GM12878 (cell line): ENCODE data around the gene DDX50. TPM values are rescaled to one million over a fixed set of nuclear protein-coding genes. Genes with fewer than 3 reads are reported as not detected.

ENCODE experiments used
- ATAC-seq: fragments of 200-7000 bp; cut with Tn5 transposase; 3 replicates; pipeline ENCODE4 v1.9.1; 2020; ENCODE audit warnings: mild to moderate bottlenecking, moderate library complexity
- BruUV-seq: library from RNA; stranded (reverse); fragments of 400-500 nt; replicated peaks from 2 replicates; lab custom pipeline; 2021; lab: Mats Ljungman, UMichigan
- CTCF ChIA-PET: fragments of 300-600 bp; sonication (Branson Sonifier 250); formaldehyde crosslinking; extraction: SDS; loops from one replicate; lab custom pipeline; 2021; ENCODE audit warnings: inconsistent platforms; lab: Yijun Ruan, JAX
- POLR2A ChIA-PET: fragments of 350-600 bp; formaldehyde crosslinking; extraction: SDS; loops from one replicate; lab custom pipeline; 2021; ENCODE audit warnings: inconsistent platforms; lab: Charles Lee
- RAD21 ChIA-PET: fragments of 300-600 bp; sonication (Branson Sonifier 250); formaldehyde crosslinking; loops from one replicate; lab custom pipeline; 2023; ENCODE audit warnings: antibody characterized with exemption; ENCODE audit not compliant: unreplicated experiment; lab: Charles Lee
- SMC1A ChIA-PET: fragments of 300-600 bp; sonication (Branson Sonifier 250); formaldehyde crosslinking; loops from one replicate; lab custom pipeline; 2023; ENCODE audit not compliant: unreplicated experiment, uncharacterized antibody; lab: Charles Lee
- DNase-seq: peaks from one replicate; pipeline ENCODE4 v3.0.0-alpha.2; 2011; ENCODE audit warnings: low read depth, low spot score
- FAIRE-seq: peaks from 3 replicates; lab custom pipeline; 2011; peaks lifted over from hg19 to GRCh38; lab: Jason Lieb, UNC
- H2AFZ ChIP-seq: 2 replicates; pipeline ENCODE4 v1.6.0; 2011; ENCODE audit warnings: low read depth, low read length, control low read depth; ENCODE audit not compliant: control insufficient read depth
- H3K27ac ChIP-seq: 2 replicates; pipeline ENCODE4 v1.5.1; 2011; ENCODE audit warnings: control low read depth; ENCODE audit not compliant: control insufficient read depth, insufficient read depth
- H3K27me3 ChIP-seq, 2 experiments: replicated peaks in 1 of 2; 2 replicates each; pipeline versions ENCODE4 v1.6.0 to v1.6.1; 2011; ENCODE audit warnings: low read length in 1 of 2; ENCODE audit not compliant: control insufficient read depth in 2 of 2, insufficient read depth in 2 of 2
- H3K36me3 ChIP-seq, 2 experiments: 2 replicates each; pipeline ENCODE4 v1.5.1; 2011; ENCODE audit warnings: low read length in 1 of 2; ENCODE audit not compliant: control insufficient read depth in 2 of 2, insufficient read depth in 2 of 2
- H3K4me1 ChIP-seq: 2 replicates; pipeline ENCODE4 v1.6.1; 2011; ENCODE audit warnings: mild to moderate bottlenecking, low read length, moderate library complexity, mixed read lengths; ENCODE audit not compliant: control insufficient read depth, insufficient read depth
- H3K4me2 ChIP-seq: 2 replicates; pipeline ENCODE4 v1.6.0; 2011; ENCODE audit warnings: control low read depth; ENCODE audit not compliant: control insufficient read depth, insufficient read depth
- H3K4me3 ChIP-seq: fragments of 200-600 bp; sonication (generic); 2 replicates; pipeline ENCODE4 v1.5.1; 2016
- H3K79me2 ChIP-seq: 2 replicates; pipeline ENCODE4 v1.6.0; 2011; ENCODE audit warnings: low read length; ENCODE audit not compliant: control insufficient read depth, insufficient read depth
- H3K9ac ChIP-seq: 2 replicates; pipeline ENCODE4 v1.8.0; 2011; ENCODE audit warnings: low read length, control low read depth, mixed read lengths; ENCODE audit not compliant: control insufficient read depth, insufficient read depth
- H3K9me3 ChIP-seq: replicated peaks from 3 replicates; pipeline ENCODE4 v1.5.1; 2011; ENCODE audit warnings: mild to moderate bottlenecking, low read length; ENCODE audit not compliant: control insufficient read depth, insufficient read depth
- H4K20me1 ChIP-seq: 2 replicates; pipeline ENCODE4 v1.6.0; 2011; ENCODE audit not compliant: control insufficient read depth, insufficient read depth
- FOXM1 ChIP-seq: IDR thresholded peaks from 2 replicates; pipeline ENCODE4 v1.6.1; 2012; ENCODE audit warnings: low read depth, mild to moderate bottlenecking, inconsistent platforms, low read length, moderate library complexity
- HDGF ChIP-seq: fragments of 450-650 bp; IDR thresholded peaks from 2 replicates; pipeline ENCODE4 v1.6.1; 2016; ENCODE audit warnings: antibody characterized with exemption
- IKZF2 ChIP-seq, 2 experiments: fragments of 450-650 bp; IDR thresholded peaks; 2 replicates each; pipeline ENCODE4 v1.6.1; 2017; ENCODE audit warnings: mild to moderate bottlenecking in 2 of 2, moderate library complexity in 2 of 2
- KDM1A ChIP-seq: fragments of 200-600 bp; sonication (generic); IDR thresholded peaks from 2 replicates; pipeline ENCODE4 v1.6.1; 2016; ENCODE audit warnings: borderline replicate concordance
- NFIC ChIP-seq: IDR thresholded peaks from 2 replicates; pipeline ENCODE4 v1.6.1; 2012; ENCODE audit warnings: low read depth, mild to moderate bottlenecking, inconsistent platforms, low read length, moderate library complexity
- NFYA ChIP-seq: IDR thresholded peaks from 2 replicates; pipeline ENCODE4 v1.6.1; 2011; ENCODE audit warnings: low read depth, mild to moderate bottlenecking, low read length, improper control_type of control experiment, borderline replicate concordance
- RB1 ChIP-seq: fragments of 450-650 bp; formaldehyde crosslinking; IDR thresholded peaks from 2 replicates; pipeline ENCODE4 v1.6.1; 2017; ENCODE audit warnings: mild to moderate bottlenecking, borderline replicate concordance
- ZNF24 ChIP-seq: fragments of 450-650 bp; IDR thresholded peaks from 2 replicates; pipeline ENCODE4 v1.6.1; 2017; ENCODE audit warnings: antibody characterized with exemption, mild to moderate bottlenecking
- WGBS: methylation state at CpG from one replicate; pipeline ENCODE4 v1.1.6; 2016; ENCODE audit warnings: low lambda C conversion rate; ENCODE audit not compliant: insufficient replicate concordance, insufficient coverage; ENCODE audit errors: missing lambda C conversion rate; 5-methylcytosine and 5-hydroxymethylcytosine counted together
- in situ Hi-C: fragments of 300-500 bp; cut with MboI; formaldehyde crosslinking; loops from 9 replicates; pipeline ENCODE4 v1.14.3; 2018; ENCODE audit warnings: mixed read lengths
- intact Hi-C: fragments of 100-400 bp; cut with micrococcal nuclease; formaldehyde crosslinking; loops from one replicate; pipeline ENCODE4 v1.14.2; 2022; ENCODE audit not compliant: unreplicated experiment
- polyA plus RNA-seq, 11 experiments: library from polyadenylated mRNA; depleted of rRNA in 4 of 11; unstranded in 6 of 11; stranded (reverse) in 5 of 11; fragments of >200 nt; fragmentation: Nextera tagmentation in 4 of 11; fragmentation: Illumina TruSeq in 1 of 11; extraction: Ambion mirVana in 4 of 11; extraction: Trizol in 1 of 11; gene quantifications; 1 replicate in 1 of 11; 2 replicates in 10 of 11; pipeline versions ENCODE4 v1.2.1 to v1.2.3, GENCODE V29; 2011 to 2016; ENCODE audit warnings: inconsistent platforms in 2 of 11, missing spikeins in 2 of 11, low read depth in 1 of 11
- total RNA-seq, 4 experiments: library from RNA; depleted of rRNA in 3 of 4; stranded (reverse); fragments of >200 nt in 3 of 4; fragmentation: Illumina TruSeq in 1 of 4; extraction: Trizol in 1 of 4; gene quantifications; 2 replicates each; pipeline versions ENCODE4 v1.2.1 to v1.2.3, GENCODE V29; 2013 to 2021
- TF ChIP-seq, protein P1 (sequence below): IDR thresholded peaks from 2 replicates; pipeline ENCODE4 v1.6.1; 2011; ENCODE audit warnings: low read depth, mild to moderate bottlenecking, low read length, moderate library complexity, borderline replicate concordance; ENCODE audit errors: extremely low read depth
- TF ChIP-seq, protein P2 (sequence below): fragments of 450-650 bp; IDR thresholded peaks from 2 replicates; pipeline ENCODE4 v1.6.1; 2017; ENCODE audit warnings: borderline replicate concordance
- TF ChIP-seq, protein P3 (sequence below): fragments of 150-350 bp; IDR thresholded peaks from 2 replicates; pipeline ENCODE4 v1.6.1; 2016; ENCODE audit warnings: low read depth, low read length
- TF ChIP-seq, protein P4 (sequence below): IDR thresholded peaks from 2 replicates; pipeline ENCODE4 v1.6.1; 2012; ENCODE audit warnings: mild to moderate bottlenecking, low read depth, low read length

DDX50 gene
- total and polyA plus RNA-seq, 10 of the 15 experiments (the other 5 are each of a cell fraction or from before 2014, with no cell fraction given) = 24.9 to 52.0 (median 36.8) TPM

DNA sequence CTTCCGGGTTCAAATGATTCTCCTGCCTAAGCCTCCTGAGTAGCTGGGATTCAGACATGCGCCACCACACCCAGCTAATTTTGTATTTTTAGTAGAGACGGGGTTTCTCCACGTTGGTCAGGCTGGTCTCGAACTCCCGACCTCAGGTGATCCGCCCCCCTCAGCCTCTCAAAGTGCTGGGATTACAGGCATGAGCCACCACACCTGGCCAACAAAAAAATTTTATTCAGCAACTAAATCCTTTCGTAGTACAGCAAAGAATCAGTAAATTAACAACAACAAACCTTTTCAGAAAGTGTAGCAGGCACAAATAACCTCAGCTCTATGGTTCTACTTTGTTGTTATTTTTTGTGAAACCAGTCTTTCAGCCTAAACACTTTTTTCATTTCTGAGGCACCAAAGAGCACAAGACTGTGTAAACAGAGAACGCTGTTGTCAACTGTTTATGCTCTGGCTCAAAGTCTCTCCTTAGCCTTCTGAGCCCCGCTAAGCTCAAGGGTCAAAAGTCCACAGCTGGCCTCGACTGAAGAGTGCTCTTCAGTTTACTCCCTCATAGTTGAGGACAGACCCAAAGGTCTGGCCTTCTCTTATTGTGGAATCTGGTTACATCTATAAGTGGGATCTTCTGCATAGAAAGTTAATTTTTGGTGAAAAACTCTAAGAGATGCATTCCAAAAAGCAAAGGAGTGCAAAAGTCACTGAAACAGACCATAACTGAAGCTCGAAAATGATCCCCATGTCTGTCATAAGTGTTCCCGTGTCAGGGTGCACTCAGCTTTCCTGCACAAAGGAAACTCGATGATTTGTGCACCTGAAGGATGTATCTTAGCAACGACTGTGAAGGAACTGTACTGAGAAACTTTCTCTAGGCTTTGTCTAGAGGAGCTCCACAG lies 24.6 kb upstream of the DDX50 start (continued):
- no peak for TF ChIP-seq NFYA

DNA sequence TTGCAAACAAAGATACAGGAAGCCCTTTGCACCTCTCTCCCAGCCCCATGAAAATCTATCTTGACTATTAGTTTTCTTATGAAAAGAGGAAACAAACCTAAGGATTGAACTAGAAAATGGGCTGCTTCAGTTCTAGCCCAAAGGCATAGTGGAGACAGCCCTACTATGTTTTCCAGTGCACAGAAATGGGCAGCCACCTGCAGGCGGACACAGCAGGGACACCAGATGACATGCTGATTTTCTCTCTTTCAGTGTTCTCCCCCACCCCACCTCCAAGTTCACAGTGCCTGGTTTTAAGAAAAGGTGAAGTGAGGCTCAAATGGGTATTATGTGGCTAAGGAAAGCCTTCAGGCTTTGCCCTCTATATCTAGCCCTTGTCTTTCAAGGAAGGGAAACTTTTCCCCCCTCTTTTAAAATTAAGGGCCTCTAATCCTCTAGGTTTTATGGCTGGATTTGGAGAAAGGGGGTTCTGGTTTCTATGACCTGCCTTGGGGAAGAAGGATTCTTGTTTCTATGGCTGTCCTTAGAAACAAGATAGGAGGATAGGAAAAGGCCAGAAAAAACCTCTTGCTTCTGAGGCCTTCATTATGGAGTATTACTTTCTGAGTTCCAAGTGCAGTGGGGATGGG lies 23.5 kb upstream of the DDX50 start:
- Histone ChIP-seq H4K20me1 (no peaks in the 10 kb centered on the region), H3K36me3 (no peaks in the 10 kb centered on the region), H3K27ac (no peak overlapping the region), H2AFZ (no peak overlapping the region), H3K4me3 (no peak overlapping the region), H3K27me3 (no peaks in the 10 kb centered on the region), H3K79me2 (no peaks in the 10 kb centered on the region), H3K9ac (no peak overlapping the region), H3K4me1 (no peaks in the 10 kb centered on the region), H3K9me3 (no peaks in the 10 kb centered on the region), H3K4me2 (no peak overlapping the region)
- FAIRE-seq = no peak
- 40% methylated on average over 1 of the region's 1 CpG for WGBS
- BruUV-seq = no TSS peak
- ATAC-seq = no peak
- in situ Hi-C loops (no loop called here), intact Hi-C loops (no loop called here)
- ChIA-PET CTCF (interaction anchor here (1.7 kb wide), 1 partner anchor 665 kb away, joined by 6 read pairs; no protein-coding TSS in a partner anchor), RAD21 (no interaction called here), SMC1A (no interaction called here), POLR2A (no interaction called here)
- DNase-seq = no peak
- TF ChIP-seq, protein P1, sequence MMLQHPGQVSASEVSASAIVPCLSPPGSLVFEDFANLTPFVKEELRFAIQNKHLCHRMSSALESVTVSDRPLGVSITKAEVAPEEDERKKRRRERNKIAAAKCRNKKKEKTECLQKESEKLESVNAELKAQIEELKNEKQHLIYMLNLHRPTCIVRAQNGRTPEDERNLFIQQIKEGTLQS = no peak
- TF ChIP-seq NFIC = no peak
- TF ChIP-seq FOXM1 = no peak
- no peak for TF ChIP-seq RB1
- no peak for TF ChIP-seq HDGF
- TF ChIP-seq ZNF24 = no peak
- TF ChIP-seq, protein P2, sequence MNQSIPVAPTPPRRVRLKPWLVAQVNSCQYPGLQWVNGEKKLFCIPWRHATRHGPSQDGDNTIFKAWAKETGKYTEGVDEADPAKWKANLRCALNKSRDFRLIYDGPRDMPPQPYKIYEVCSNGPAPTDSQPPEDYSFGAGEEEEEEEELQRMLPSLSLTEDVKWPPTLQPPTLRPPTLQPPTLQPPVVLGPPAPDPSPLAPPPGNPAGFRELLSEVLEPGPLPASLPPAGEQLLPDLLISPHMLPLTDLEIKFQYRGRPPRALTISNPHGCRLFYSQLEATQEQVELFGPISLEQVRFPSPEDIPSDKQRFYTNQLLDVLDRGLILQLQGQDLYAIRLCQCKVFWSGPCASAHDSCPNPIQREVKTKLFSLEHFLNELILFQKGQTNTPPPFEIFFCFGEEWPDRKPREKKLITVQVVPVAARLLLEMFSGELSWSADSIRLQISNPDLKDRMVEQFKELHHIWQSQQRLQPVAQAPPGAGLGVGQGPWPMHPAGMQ = no peak
- TF ChIP-seq, protein P3, sequence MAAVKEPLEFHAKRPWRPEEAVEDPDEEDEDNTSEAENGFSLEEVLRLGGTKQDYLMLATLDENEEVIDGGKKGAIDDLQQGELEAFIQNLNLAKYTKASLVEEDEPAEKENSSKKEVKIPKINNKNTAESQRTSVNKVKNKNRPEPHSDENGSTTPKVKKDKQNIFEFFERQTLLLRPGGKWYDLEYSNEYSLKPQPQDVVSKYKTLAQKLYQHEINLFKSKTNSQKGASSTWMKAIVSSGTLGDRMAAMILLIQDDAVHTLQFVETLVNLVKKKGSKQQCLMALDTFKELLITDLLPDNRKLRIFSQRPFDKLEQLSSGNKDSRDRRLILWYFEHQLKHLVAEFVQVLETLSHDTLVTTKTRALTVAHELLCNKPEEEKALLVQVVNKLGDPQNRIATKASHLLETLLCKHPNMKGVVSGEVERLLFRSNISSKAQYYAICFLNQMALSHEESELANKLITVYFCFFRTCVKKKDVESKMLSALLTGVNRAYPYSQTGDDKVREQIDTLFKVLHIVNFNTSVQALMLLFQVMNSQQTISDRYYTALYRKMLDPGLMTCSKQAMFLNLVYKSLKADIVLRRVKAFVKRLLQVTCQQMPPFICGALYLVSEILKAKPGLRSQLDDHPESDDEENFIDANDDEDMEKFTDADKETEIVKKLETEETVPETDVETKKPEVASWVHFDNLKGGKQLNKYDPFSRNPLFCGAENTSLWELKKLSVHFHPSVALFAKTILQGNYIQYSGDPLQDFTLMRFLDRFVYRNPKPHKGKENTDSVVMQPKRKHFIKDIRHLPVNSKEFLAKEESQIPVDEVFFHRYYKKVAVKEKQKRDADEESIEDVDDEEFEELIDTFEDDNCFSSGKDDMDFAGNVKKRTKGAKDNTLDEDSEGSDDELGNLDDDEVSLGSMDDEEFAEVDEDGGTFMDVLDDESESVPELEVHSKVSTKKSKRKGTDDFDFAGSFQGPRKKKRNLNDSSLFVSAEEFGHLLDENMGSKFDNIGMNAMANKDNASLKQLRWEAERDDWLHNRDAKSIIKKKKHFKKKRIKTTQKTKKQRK = no peak
- no peak for TF ChIP-seq IKZF2 (IDR thresholded peaks at IDR 0.05)
- no peak for TF ChIP-seq KDM1A
- TF ChIP-seq, protein P4, sequence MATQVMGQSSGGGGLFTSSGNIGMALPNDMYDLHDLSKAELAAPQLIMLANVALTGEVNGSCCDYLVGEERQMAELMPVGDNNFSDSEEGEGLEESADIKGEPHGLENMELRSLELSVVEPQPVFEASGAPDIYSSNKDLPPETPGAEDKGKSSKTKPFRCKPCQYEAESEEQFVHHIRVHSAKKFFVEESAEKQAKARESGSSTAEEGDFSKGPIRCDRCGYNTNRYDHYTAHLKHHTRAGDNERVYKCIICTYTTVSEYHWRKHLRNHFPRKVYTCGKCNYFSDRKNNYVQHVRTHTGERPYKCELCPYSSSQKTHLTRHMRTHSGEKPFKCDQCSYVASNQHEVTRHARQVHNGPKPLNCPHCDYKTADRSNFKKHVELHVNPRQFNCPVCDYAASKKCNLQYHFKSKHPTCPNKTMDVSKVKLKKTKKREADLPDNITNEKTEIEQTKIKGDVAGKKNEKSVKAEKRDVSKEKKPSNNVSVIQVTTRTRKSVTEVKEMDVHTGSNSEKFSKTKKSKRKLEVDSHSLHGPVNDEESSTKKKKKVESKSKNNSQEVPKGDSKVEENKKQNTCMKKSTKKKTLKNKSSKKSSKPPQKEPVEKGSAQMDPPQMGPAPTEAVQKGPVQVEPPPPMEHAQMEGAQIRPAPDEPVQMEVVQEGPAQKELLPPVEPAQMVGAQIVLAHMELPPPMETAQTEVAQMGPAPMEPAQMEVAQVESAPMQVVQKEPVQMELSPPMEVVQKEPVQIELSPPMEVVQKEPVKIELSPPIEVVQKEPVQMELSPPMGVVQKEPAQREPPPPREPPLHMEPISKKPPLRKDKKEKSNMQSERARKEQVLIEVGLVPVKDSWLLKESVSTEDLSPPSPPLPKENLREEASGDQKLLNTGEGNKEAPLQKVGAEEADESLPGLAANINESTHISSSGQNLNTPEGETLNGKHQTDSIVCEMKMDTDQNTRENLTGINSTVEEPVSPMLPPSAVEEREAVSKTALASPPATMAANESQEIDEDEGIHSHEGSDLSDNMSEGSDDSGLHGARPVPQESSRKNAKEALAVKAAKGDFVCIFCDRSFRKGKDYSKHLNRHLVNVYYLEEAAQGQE = no peak
